HAP-1 (cell line): ENCODE results near the gene PRKAA1.
"Not testable (repeated sequence)": the region's sequence is repeated elsewhere in the genome, so short reads cannot be mapped to it uniquely, and the experiment has no call there.

ENCODE experiments used
- DNase-seq, 2 experiments: peaks; one replicate each; pipeline ENCODE4 v3.0.0-alpha.2; 2016 to 2020; ENCODE audit warnings: low spot score in 2 of 2
- H3K27me3 ChIP-seq: fragments of 250-450 bp; sonication (Bioruptor Pico); 2 replicates; pipeline ENCODE4 v1.5.1; 2020; ENCODE audit warnings: low read depth, mild to moderate bottlenecking, moderate library complexity
- H3K36me3 ChIP-seq: fragments of 250-450 bp; sonication (Bioruptor Pico); replicated peaks from 2 replicates; pipeline ENCODE4 v1.5.1; 2020; ENCODE audit warnings: mild to moderate bottlenecking
- H3K4me1 ChIP-seq: fragments of 250-450 bp; sonication (Bioruptor Pico); 2 replicates; pipeline ENCODE4 v1.5.1; 2020; ENCODE audit warnings: mild to moderate bottlenecking
- H3K4me3 ChIP-seq: fragments of 250-450 bp; sonication (Bioruptor Pico); 2 replicates; pipeline ENCODE4 v1.5.1; 2020; ENCODE audit warnings: mild to moderate bottlenecking, moderate library complexity
- H3K9me3 ChIP-seq: fragments of 250-450 bp; sonication (Bioruptor Pico); 2 replicates; pipeline ENCODE4 v1.5.1; 2020; ENCODE audit warnings: mild to moderate bottlenecking, moderate library complexity
- in situ Hi-C: fragments of 300-500 bp; cut with MboI; formaldehyde crosslinking; loops from 3 replicates; pipeline ENCODE4 v1.14.3; 2020; ENCODE audit warnings: low sequenced_read_pairs, inconsistent platforms, mixed read lengths

The PRKAA1 gene

GRCh38 chr5:40754381-40755092, 43.6 kb downstream of the PRKAA1 start:
- no peak for DNase-seq
- H3K4me1 ChIP-seq, result peaks cover 6% of the 10 kb centered on the region; the same call in 1 of the 2 replicates
- in situ Hi-C loops, result no loop called here
- no peaks in the 10 kb centered on the region for H3K27me3 ChIP-seq
- peaks cover 7% of the 10 kb centered on the region; the same call in 1 of the 2 replicates for H3K36me3 ChIP-seq
- no peaks in the 10 kb centered on the region for H3K9me3 ChIP-seq
- H3K4me3 ChIP-seq, result peak overlapping the region; percentile 91

DNA sequence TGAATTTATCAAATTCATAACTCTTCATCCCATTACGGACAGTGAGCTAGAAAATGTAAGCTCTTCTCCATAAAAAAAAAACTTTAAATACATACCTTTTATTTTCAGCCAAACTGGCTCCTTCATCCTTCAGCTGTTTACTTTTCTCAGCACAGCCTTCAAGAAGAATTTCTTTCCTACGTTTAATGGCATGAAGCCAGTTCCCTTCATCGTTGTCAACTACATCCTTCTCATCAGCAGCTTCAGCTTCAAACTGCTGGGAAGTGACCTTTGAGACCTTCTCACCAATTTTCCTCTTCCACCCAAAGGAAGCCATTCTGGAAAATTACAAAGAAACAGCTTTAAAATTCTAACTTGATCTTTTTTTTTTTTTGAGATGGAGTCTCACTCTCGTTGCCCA, 51.5 kb downstream of the PRKAA1 start:
- Histone ChIP-seq H3K9me3 (no peaks in the 10 kb centered on the region), H3K36me3 (no peaks in the 10 kb centered on the region), H3K4me3 (no peak overlapping the region), H3K27me3 (no peaks in the 10 kb centered on the region), H3K4me1 (no peaks in the 10 kb centered on the region)
- no peak for DNase-seq
- in situ Hi-C loops, result no loop called here

- H3K27me3 ChIP-seq, result no peaks in the 10 kb centered on the region
- no peaks in the 10 kb centered on the region for H3K36me3 ChIP-seq
- H3K4me3 ChIP-seq, result no peak overlapping the region
- H3K4me1 ChIP-seq, result no peaks in the 10 kb centered on the region
- DNase-seq, result no peak
- no peaks in the 10 kb centered on the region for H3K9me3 ChIP-seq
- in situ Hi-C loops, result no loop called here
Observed at GRCh38 chr5:40743771-40744170, 54.4 kb downstream of the PRKAA1 start.

GRCh38 chr5:40738502-40738901, 59.7 kb downstream of the PRKAA1 start:
- Histone ChIP-seq H3K4me3 (no peak overlapping the region), H3K27me3 (no peaks in the 10 kb centered on the region), H3K4me1 (no peaks in the 10 kb centered on the region), H3K36me3 (no peaks in the 10 kb centered on the region), H3K9me3 (no peaks in the 10 kb centered on the region)
- DNase-seq, result no peak
- in situ Hi-C loops, result no loop called here

DNA sequence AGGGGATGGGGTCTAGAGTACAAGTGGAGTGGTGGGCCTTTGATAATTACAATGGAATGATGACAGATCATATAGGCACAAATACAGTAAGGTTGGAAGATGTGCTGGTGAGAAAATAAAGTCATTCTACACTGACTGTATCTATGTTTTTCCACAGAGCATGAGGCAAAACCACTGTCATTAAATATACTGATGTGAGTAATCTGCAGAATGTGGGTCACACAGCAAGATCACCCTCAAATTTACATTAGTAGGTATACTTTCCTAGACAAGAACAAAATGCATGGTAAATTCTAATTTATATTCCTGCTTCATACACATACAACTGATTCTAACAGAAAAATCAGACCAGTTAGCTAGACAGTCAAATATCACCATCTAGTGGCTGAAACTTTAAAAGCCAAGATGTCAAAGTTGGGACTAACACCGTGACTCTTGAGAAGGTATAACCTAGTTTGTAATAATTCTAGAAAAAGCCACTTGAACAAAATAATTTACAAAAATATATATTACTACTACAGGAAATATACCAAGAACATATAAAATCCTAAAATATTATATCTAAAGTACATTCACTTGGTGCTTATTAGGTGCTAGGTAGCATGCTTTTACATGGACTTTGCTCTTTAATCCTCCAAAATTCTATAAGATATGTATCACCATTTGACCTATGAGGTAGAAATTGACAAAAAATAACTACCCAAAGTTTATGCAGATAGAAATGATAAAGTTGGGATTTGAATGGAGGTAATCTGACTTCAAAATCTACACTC, 61.9 kb downstream of the PRKAA1 start:
- Histone ChIP-seq H3K4me3 (no peak overlapping the region), H3K27me3 (no peaks in the 10 kb centered on the region), H3K36me3 (no peaks in the 10 kb centered on the region), H3K4me1 (no peaks in the 10 kb centered on the region), H3K9me3 (no peaks in the 10 kb centered on the region)
- peak in 1 of 2 experiments; percentile 52 for DNase-seq
- in situ Hi-C loops, result no loop called here

DNA sequence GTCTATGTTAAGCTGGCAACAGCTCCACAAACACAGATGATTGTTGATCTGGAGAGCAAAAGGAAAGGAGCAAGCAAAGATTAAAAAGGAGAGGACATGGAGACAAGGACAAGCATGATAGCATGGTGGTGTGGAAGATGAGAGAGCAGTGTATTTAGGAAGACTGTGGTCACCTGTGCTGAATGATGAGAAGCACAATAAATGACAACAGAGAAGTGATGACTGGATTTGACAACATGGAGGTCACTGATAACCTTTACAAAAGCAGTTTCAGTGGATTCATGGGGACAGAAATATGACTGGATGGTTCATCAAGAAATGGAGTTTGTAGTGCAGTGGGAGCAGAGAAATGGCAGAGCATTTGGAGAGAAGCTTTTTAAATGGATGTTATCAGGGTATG, 62.6 kb downstream of the PRKAA1 start:
- DNase-seq, result no peak
- no peaks in the 10 kb centered on the region for H3K9me3 ChIP-seq
- no peak overlapping the region for H3K4me3 ChIP-seq
- H3K36me3 ChIP-seq, result no peaks in the 10 kb centered on the region
- in situ Hi-C loops, result no loop called here
- no peaks in the 10 kb centered on the region for H3K4me1 ChIP-seq
- no peaks in the 10 kb centered on the region for H3K27me3 ChIP-seq

DNA sequence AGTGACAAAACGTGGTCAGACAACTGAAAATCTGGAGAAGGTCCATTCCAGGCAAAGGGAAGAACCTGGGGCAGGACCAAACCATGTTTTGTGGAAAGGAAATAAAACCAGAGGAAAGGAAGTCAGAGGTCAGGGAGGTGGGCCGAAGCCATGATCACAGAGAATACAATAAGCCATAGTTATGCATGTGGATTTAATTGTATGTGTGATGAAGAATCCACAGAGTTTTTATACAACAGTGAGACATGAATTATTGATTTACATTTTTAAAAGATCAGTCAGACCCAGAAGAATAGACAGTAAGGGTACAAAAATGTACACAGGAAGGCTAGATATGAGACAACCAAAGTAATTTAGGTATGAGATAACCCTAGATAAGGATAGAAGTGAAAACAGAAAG, 63.2 kb downstream of the PRKAA1 start:
- H3K36me3 ChIP-seq, result no peaks in the 10 kb centered on the region
- no peaks in the 10 kb centered on the region for H3K9me3 ChIP-seq
- no peak overlapping the region for H3K4me3 ChIP-seq
- no peaks in the 10 kb centered on the region for H3K4me1 ChIP-seq
- no peak for DNase-seq
- H3K27me3 ChIP-seq, result no peaks in the 10 kb centered on the region
- in situ Hi-C loops, result no loop called here

DNA sequence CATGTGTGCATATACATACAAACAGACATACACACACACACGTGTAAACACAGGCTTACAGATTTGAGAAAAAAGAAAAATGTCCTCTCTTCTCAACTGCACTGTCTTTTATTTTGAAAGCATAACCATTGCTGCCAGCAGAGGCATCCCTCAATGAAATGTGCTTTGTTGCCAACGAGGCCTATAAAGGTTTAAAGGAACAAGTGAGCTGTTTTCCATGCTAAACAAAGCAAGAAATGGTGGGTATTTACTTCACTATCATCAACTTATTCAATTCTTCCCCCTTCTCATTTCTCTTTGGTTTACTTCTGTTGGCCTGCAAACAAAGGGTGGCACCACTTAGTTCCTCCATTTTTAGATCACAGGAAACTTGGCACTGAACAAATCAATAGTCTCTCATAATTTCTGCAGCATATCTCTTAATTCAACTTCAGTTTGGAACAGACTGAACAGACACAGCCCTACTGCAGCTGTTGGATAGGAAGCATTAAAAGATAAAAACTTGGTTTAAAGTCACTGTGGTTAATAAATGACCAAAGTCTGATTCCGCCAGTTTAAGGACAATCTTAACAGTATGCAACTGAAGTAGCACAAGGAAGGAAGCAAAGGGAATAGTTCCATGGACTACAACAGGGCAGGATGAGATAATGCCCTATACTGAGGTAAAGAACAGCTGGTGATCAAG, 64.2 kb downstream of the PRKAA1 start:
- Histone ChIP-seq H3K27me3 (no peaks in the 10 kb centered on the region), H3K9me3 (no peaks in the 10 kb centered on the region), H3K36me3 (no peaks in the 10 kb centered on the region), H3K4me3 (no peak overlapping the region), H3K4me1 (no peaks in the 10 kb centered on the region)
- in situ Hi-C loops, result no loop called here
- no peak for DNase-seq

GRCh38 chr5:40733434-40733833, 64.7 kb downstream of the PRKAA1 start:
- Histone ChIP-seq H3K4me1 (no peaks in the 10 kb centered on the region), H3K27me3 (no peaks in the 10 kb centered on the region), H3K9me3 (no peaks in the 10 kb centered on the region), H3K4me3 (no peak overlapping the region), H3K36me3 (no peaks in the 10 kb centered on the region)
- in situ Hi-C loops, result no loop called here
- no peak for DNase-seq

- H3K36me3 ChIP-seq, H3K27me3 ChIP-seq, in situ Hi-C loops: not testable (repeated sequence)
Observed at GRCh38 chr5:40722497-40722911, 75.7 kb downstream of the PRKAA1 start.

DNA sequence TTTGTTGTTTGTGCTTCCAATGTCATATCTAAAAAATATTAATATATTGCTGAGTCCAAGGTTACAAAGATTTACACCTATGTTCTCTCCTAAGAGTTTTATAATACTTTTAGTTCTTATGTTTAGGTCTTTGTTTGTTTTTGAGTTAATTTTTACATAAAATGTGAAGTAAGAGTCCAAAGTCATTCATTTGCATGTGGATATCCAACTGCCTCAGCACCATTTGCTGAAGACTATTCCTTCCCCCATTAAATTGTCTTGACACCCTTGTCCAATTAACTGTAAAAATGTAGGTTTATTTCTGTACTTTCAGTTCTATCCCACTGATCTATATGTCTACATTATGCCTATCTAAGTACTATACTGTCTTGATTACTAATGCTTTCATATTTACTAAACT, 78.1 kb downstream of the PRKAA1 start:
- Histone ChIP-seq H3K27me3 (no peaks in the 10 kb centered on the region), H3K4me1 (no peaks in the 10 kb centered on the region), H3K9me3 (no peaks in the 10 kb centered on the region), H3K4me3 (no peak overlapping the region), H3K36me3 (no peaks in the 10 kb centered on the region)
- in situ Hi-C loops, result no loop called here
- DNase-seq, result no peak

More at GRCh38 chr5:40722497-40722911, 75.7 kb downstream of the PRKAA1 start:
- H3K4me3 ChIP-seq, DNase-seq, H3K4me1 ChIP-seq, H3K9me3 ChIP-seq: not testable (repeated sequence)

GRCh38 chr5:40717281-40717680, 80.9 kb downstream of the PRKAA1 start:
- no peak for DNase-seq
- H3K9me3 ChIP-seq, result no peaks in the 10 kb centered on the region

DNA sequence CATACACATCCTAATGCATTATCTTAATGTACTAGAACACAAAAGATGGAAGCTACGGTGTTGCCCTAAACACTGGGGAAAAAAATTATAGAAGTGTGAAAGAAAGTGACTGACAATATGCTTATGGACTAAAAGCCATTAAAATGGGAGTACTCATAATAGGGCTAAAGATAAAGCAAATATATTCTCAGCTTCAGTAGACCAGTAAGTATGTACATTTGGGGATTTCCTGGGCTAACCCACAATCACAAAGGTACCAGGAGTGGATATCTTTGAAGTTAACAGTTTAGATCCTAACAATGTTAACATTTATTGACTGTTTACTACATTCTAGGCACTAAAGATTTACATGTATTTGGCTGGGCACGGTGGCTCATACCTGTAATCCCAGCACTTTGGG, 81.6 kb downstream of the PRKAA1 start:
- Histone ChIP-seq H3K4me1 (no peaks in the 10 kb centered on the region), H3K36me3 (no peaks in the 10 kb centered on the region), H3K9me3 (no peaks in the 10 kb centered on the region), H3K27me3 (no peaks in the 10 kb centered on the region), H3K4me3 (no peak overlapping the region)
- no peak for DNase-seq
- in situ Hi-C loops, result no loop called here

More at GRCh38 chr5:40717281-40717680, 80.9 kb downstream of the PRKAA1 start:
- in situ Hi-C loops, result no loop called here
- Histone ChIP-seq H3K27me3 (no peaks in the 10 kb centered on the region), H3K4me3 (no peak overlapping the region), H3K4me1 (no peaks in the 10 kb centered on the region), H3K36me3 (no peaks in the 10 kb centered on the region)

DNA sequence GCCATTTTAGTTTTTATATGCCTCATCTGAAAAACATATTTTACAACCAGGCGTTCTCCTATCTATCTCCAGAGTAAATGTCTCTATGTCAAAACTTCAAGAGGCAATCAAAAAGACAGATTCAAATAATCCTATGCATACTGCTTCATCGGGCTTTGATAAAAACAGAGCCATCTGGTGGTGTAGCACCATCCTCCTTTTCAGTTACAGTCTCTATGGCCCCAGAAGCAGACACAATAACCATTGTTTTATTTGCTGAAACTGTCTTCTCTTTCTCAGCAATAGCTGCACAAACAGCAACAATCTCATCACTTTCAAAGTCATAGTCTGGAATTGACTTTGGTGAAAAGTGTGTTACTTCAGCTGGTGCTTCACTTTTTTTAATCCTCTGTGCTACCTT, 82.2 kb downstream of the PRKAA1 start:
- no peak overlapping the region for H3K4me3 ChIP-seq
- in situ Hi-C loops, result no loop called here
- no peak for DNase-seq
- H3K36me3 ChIP-seq, result no peaks in the 10 kb centered on the region
- no peaks in the 10 kb centered on the region for H3K27me3 ChIP-seq
- no peaks in the 10 kb centered on the region for H3K4me1 ChIP-seq
- no peaks in the 10 kb centered on the region for H3K9me3 ChIP-seq
